HepG2 (cell line): Measurements from ENCODE around the gene PRDX3. TPM values are rescaled to one million over a fixed set of nuclear protein-coding genes. Genes with fewer than 3 reads are reported as not detected.

Source experiments
- ATAC-seq: fragments of 200-7000 bp; cut with Tn5 transposase; 3 replicates; pipeline ENCODE4 v1.9.1; 2020; ENCODE audit warnings: mild to moderate bottlenecking, moderate library complexity
- BruUV-seq: library from RNA; stranded (reverse); fragments of 400-500 nt; replicated peaks from 2 replicates; lab custom pipeline; 2021; lab: Mats Ljungman, UMichigan
- CTCF ChIA-PET: fragments of 300-600 bp; formaldehyde crosslinking; extraction: SDS; loops from one replicate; lab custom pipeline; 2021; ENCODE audit warnings: low total read pairs, inconsistent platforms, low intra/inter-chr PET ratio; lab: Yijun Ruan, JAX
- POLR2A ChIA-PET: fragments of 350-600 bp; sonication (Branson Sonifier 250); formaldehyde crosslinking; loops from one replicate; lab custom pipeline; 2020; ENCODE audit warnings: antibody characterized with exemption, inconsistent platforms; lab: Yijun Ruan, JAX
- DNase-seq: peaks from one replicate; pipeline ENCODE4 v3.0.0-alpha.2; 2015; ENCODE audit warnings: low spot score
- FAIRE-seq: peaks from 3 replicates; lab custom pipeline; 2011; peaks lifted over from hg19 to GRCh38; lab: Jason Lieb, UNC
- H2AFZ ChIP-seq: one replicate; pipeline ENCODE4 v1.6.1; 2011; ENCODE audit warnings: low read length, inconsistent platforms
- H3K27ac ChIP-seq: fragments of 300-600 bp; 3 replicates; pipeline ENCODE4 v1.8.0; 2011; ENCODE audit warnings: mixed run types, mild to moderate bottlenecking, mixed read lengths, low read length, inconsistent platforms; ENCODE audit not compliant: insufficient read depth; ENCODE audit errors: extremely low read length
- H3K27me3 ChIP-seq, 2 experiments: fragments of 200-600 bp in 1 of 2; 2 replicates in 1 of 2; 3 replicates in 1 of 2; pipeline versions ENCODE4 v1.6.0 to v1.8.0; 2011; ENCODE audit warnings: low read length in 2 of 2, mild to moderate bottlenecking in 2 of 2, moderate library complexity in 2 of 2, inconsistent platforms in 1 of 2; ENCODE audit not compliant: insufficient read depth in 2 of 2, control insufficient read depth in 1 of 2
- H3K36me3 ChIP-seq, 2 experiments: fragments of 200-600 bp in 1 of 2; replicated peaks in 1 of 2; 2 replicates in 1 of 2; 3 replicates in 1 of 2; pipeline versions ENCODE4 v1.5.1 to v1.8.0; 2011; ENCODE audit warnings: low read length in 2 of 2, inconsistent platforms in 1 of 2; ENCODE audit not compliant: insufficient read depth in 2 of 2, control insufficient read depth in 1 of 2
- H3K4me1 ChIP-seq: 2 replicates; pipeline ENCODE4 v1.5.1; 2012; ENCODE audit warnings: low read length, inconsistent platforms; ENCODE audit not compliant: insufficient read depth
- H3K4me2 ChIP-seq: 2 replicates; pipeline ENCODE4 v1.6.0; 2011; ENCODE audit warnings: low read depth, low read length, inconsistent platforms
- H3K4me3 ChIP-seq, 3 experiments: fragments of 200-600 bp in 1 of 3; sonication (generic), shearing (Covaris generic) in 1 of 3; replicated peaks in 1 of 3; 2 replicates each; pipeline ENCODE4 v1.5.1; 2011 to 2016; ENCODE audit warnings: low read length in 3 of 3, inconsistent platforms in 2 of 3, low read depth in 2 of 3, mild to moderate bottlenecking in 2 of 3, control low read depth in 1 of 3, mixed read lengths in 1 of 3; ENCODE audit not compliant: insufficient read depth in 1 of 3
- H3K79me2 ChIP-seq: one replicate; pipeline ENCODE4 v1.6.1; 2011; ENCODE audit warnings: low read length, inconsistent platforms; ENCODE audit not compliant: insufficient read depth
- H3K9ac ChIP-seq: 2 replicates; pipeline ENCODE4 v1.6.0; 2011; ENCODE audit warnings: mild to moderate bottlenecking, low read depth, low read length, inconsistent platforms; ENCODE audit not compliant: insufficient read depth
- H3K9me3 ChIP-seq: 2 replicates; pipeline ENCODE4 v1.5.1; 2012; ENCODE audit warnings: mild to moderate bottlenecking, low read length
- H4K20me1 ChIP-seq: 2 replicates; pipeline ENCODE4 v1.6.0; 2011; ENCODE audit warnings: inconsistent platforms, mild to moderate bottlenecking, low read length, moderate library complexity; ENCODE audit not compliant: insufficient read depth
- FOXC1 ChIP-seq: sonication (generic); formaldehyde crosslinking; IDR thresholded peaks from 2 replicates; pipeline ENCODE4 v1.8.0; 2022; ENCODE audit warnings: mild to moderate bottlenecking, missing genetic modification reagents, borderline replicate concordance
- KLF16 ChIP-seq, 2 experiments: sonication (generic) in 1 of 2; formaldehyde crosslinking in 1 of 2; IDR thresholded peaks; 2 replicates each; pipeline versions ENCODE4 v1.6.1 to v1.8.0; 2016 to 2023; ENCODE audit warnings: missing genetic modification reagents in 2 of 2, missing compliant biosample characterization in 1 of 2
- PAXIP1 ChIP-seq: sonication (generic); formaldehyde crosslinking; conservative IDR thresholded peaks from 2 replicates; pipeline ENCODE4 v1.4.0; 2020; ENCODE audit warnings: mild to moderate bottlenecking, missing genetic modification reagents, moderate library complexity
- XBP1 ChIP-seq: sonication (generic); formaldehyde crosslinking; IDR thresholded peaks from 2 replicates; pipeline ENCODE4 v1.5.0; 2020; ENCODE audit warnings: missing genetic modification reagents
- ZFP36L1 ChIP-seq: sonication (generic); formaldehyde crosslinking; IDR thresholded peaks from 2 replicates; pipeline ENCODE4 v1.8.0; 2022; ENCODE audit warnings: mild to moderate bottlenecking, missing genetic modification reagents, moderate library complexity
- ZSCAN20 ChIP-seq: sonication (generic); formaldehyde crosslinking; IDR thresholded peaks from 2 replicates; pipeline ENCODE4 v1.4.0; 2020; ENCODE audit warnings: missing genetic modification reagents, mild to moderate bottlenecking, borderline replicate concordance
- ZSCAN5A ChIP-seq: sonication (generic); formaldehyde crosslinking; IDR thresholded peaks from 2 replicates; pipeline ENCODE4 v1.8.0; 2022; ENCODE audit warnings: mild to moderate bottlenecking, missing genetic modification reagents, borderline replicate concordance
- WGBS: methylation state at CpG from one replicate; pipeline ENCODE4 v1.1.6; 2017; ENCODE audit warnings: low lambda C conversion rate; 5-methylcytosine and 5-hydroxymethylcytosine counted together
- in situ Hi-C: cut with HindIII; loops from 2 replicates; pipeline ENCODE4 v1.10.0; 2017; ENCODE audit warnings: low pct_unique_long_range_greater_than_20kb; ENCODE audit not compliant: extremely low pct_ligation_motif_present
- intact Hi-C: fragments of 100-400 bp; cut with micrococcal nuclease; formaldehyde crosslinking; loops from one replicate; pipeline ENCODE4 v1.10.0; 2022; ENCODE audit not compliant: unreplicated experiment
- polyA plus RNA-seq, 8 experiments: library from polyadenylated mRNA; depleted of rRNA in 3 of 8; stranded (reverse) in 7 of 8; unstranded in 1 of 8; fragments of >200 nt; fragmentation: Illumina TruSeq in 4 of 8; extraction: Trizol in 4 of 8; gene quantifications; 2 replicates each; pipeline versions ENCODE4 v1.2.1 to v1.2.3, GENCODE V29; 2011 to 2016; ENCODE audit warnings: low read depth in 4 of 8, missing spikeins in 1 of 8, mixed read lengths in 1 of 8; ENCODE audit not compliant: insufficient read depth in 1 of 8
- total RNA-seq, 5 experiments: library from RNA; depleted of rRNA; stranded (reverse); fragments of >200 nt; fragmentation: Illumina TruSeq; extraction: Trizol; gene quantifications; 2 replicates each; pipeline ENCODE4 v1.2.3, GENCODE V29; 2016; ENCODE audit warnings: low read depth in 1 of 5

PRDX3 gene
- total and polyA plus RNA-seq, 2 of the 13 experiments (the other 11 are each of a cell fraction or from before 2014, with no cell fraction given) = 407 to 565 TPM

GRCh38 chr10:119149157-119149556, 29.5 kb downstream of the PRDX3 start:
- FAIRE-seq (no peak), ATAC-seq (no peak), DNase-seq (no peak)
- H3K9ac ChIP-seq = no peak overlapping the region
- H3K79me2 ChIP-seq = no peaks in the 10 kb centered on the region
- no peak overlapping the region for H2AFZ ChIP-seq
- 98% methylated on average over 8 of the region's 8 CpGs for WGBS
- no peaks in the 10 kb centered on the region for H3K4me1 ChIP-seq
- no peaks in the 10 kb centered on the region for H3K9me3 ChIP-seq
- no TSS peak for BruUV-seq
- H3K4me3 ChIP-seq = no peak overlapping the region
- H3K27me3 ChIP-seq = no peaks in the 10 kb centered on the region; a peak in 1 of 5 replicates
- POLR2A ChIA-PET = no interaction called here
- CTCF ChIA-PET = no interaction called here
- in situ Hi-C loops (no loop called here), intact Hi-C loops (no loop called here)
- no peak overlapping the region for H3K4me2 ChIP-seq
- no peak overlapping the region for H3K27ac ChIP-seq
- H4K20me1 ChIP-seq = no peaks in the 10 kb centered on the region
- TF ChIP-seq ZFP36L1 (no peak), KLF16 (CRISPR knock-in tag; IDR thresholded peaks at IDR 0.05) (no peak), XBP1 (CRISPR knock-in tag) (no peak), ZSCAN20 (no peak), ZSCAN5A (CRISPR knock-in tag) (no peak), PAXIP1 (no peak), FOXC1 (CRISPR knock-in tag) (no peak)
- peaks cover 14 to 48% of the 10 kb centered on the region in 2 experiments for H3K36me3 ChIP-seq
